ENCODE measurements around the gene CCM2L.
A peak's percentile ranks its signal among the peaks of the same experiment; 100 is the strongest.
"Not testable (repeated sequence)": the region's sequence is repeated elsewhere in the genome, so short reads cannot be mapped to it uniquely, and the experiment has no call there.

Gene CCM2L

GRCh38 chr20:32028647-32029372 lies 18.6 kb downstream of the CCM2L start:
- no peak for DNase-seq (ENCODE audit: low read depth in 2 of 3, low spot score in 2 of 3)

- DNase-seq (ENCODE audit: low read depth in 2 of 3, low spot score in 2 of 3) = no peak
Measured at GRCh38 chr20:32029561-32029960, 19.3 kb downstream of the CCM2L start.

GRCh38 chr20:32031007-32031958 lies 21.0 kb downstream of the CCM2L start:
- DNase-seq (ENCODE audit: low read depth in 2 of 3, low spot score in 2 of 3) = peak in 2 of 3 experiments; percentile 37 to 40

- DNase-seq (ENCODE audit: low read depth in 2 of 3, low spot score in 2 of 3) = no peak
Measured at GRCh38 chr20:32033316-32033715, 23.1 kb downstream of the CCM2L start.

- not testable (repeated sequence) for DNase-seq (ENCODE audit: low read depth in 2 of 3, low spot score in 2 of 3)
Measured at GRCh38 chr20:32033721-32034120, 23.5 kb downstream of the CCM2L start.

GRCh38 chr20:32034581-32035425 lies 24.6 kb downstream of the CCM2L start:
- DNase-seq (ENCODE audit: low read depth in 2 of 3, low spot score in 2 of 3) = no peak

- DNase-seq (ENCODE audit: low read depth in 2 of 3, low spot score in 2 of 3) = no peak
Measured at GRCh38 chr20:32035426-32035779, 25.2 kb downstream of the CCM2L start.

GRCh38 chr20:32036252-32036651 lies 26.0 kb downstream of the CCM2L start:
- no peak for DNase-seq (ENCODE audit: low read depth in 2 of 3, low spot score in 2 of 3)

GRCh38 chr20:32036716-32037485 lies 26.7 kb downstream of the CCM2L start:
- DNase-seq (ENCODE audit: low read depth in 2 of 3, low spot score in 2 of 3) = no peak

GRCh38 chr20:32037929-32038328 lies 27.7 kb downstream of the CCM2L start:
- no peak for DNase-seq (ENCODE audit: low read depth in 2 of 3, low spot score in 2 of 3)

GRCh38 chr20:32040142-32040953 lies 30.1 kb downstream of the CCM2L start:
- DNase-seq (ENCODE audit: low read depth in 2 of 3, low spot score in 2 of 3) = no peak

GRCh38 chr20:32045999-32046398 lies 35.8 kb downstream of the CCM2L start:
- no peak for DNase-seq (ENCODE audit: low read depth in 2 of 3, low spot score in 2 of 3)

- DNase-seq (ENCODE audit: low read depth in 2 of 3, low spot score in 2 of 3) = no peak
Measured at GRCh38 chr20:32050324-32050841, 40.1 kb downstream of the CCM2L start.

- DNase-seq (ENCODE audit: low read depth in 2 of 3, low spot score in 2 of 3) = no peak
Measured at GRCh38 chr20:32050851-32051556, 40.8 kb downstream of the CCM2L start.

GRCh38 chr20:32051720-32052089 lies 41.5 kb downstream of the CCM2L start:
- DNase-seq (ENCODE audit: low read depth in 2 of 3, low spot score in 2 of 3) = no peak

- no peak for DNase-seq (ENCODE audit: low read depth in 2 of 3, low spot score in 2 of 3)
Measured at GRCh38 chr20:32052090-32052777, 42.0 kb downstream of the CCM2L start, which contains the start of gene HCK. TSS of gene HCK (plus strand) at chr20:32052242.

- no peak for DNase-seq (ENCODE audit: low read depth in 2 of 3, low spot score in 2 of 3)
Measured at GRCh38 chr20:32052778-32053362, 42.6 kb downstream of the CCM2L start.

- no peak for DNase-seq (ENCODE audit: low read depth in 2 of 3, low spot score in 2 of 3)
Measured at GRCh38 chr20:32053648-32054047, 43.4 kb downstream of the CCM2L start.
